Measurements from ENCODE around the gene CHCHD10. TPM values are rescaled to one million over a fixed set of nuclear protein-coding genes. Genes with fewer than 3 reads are reported as not detected.
A peak's percentile ranks its signal among the peaks of the same experiment; 100 is the strongest.

Gene CHCHD10
- total and polyA plus RNA-seq, 5 donors, result 993 to 1,434 (median 1,153) TPM

GRCh38 chr22:23786752-23787599, 19.2 kb upstream of the CHCHD10 start, which contains the start of gene SMARCB1:
Gene SMARCB1, plus strand, starts transcription at chr22:23786966. Its CDS starts 204 bp downstream, at chr22:23787170.
- WGBS, result under 1% methylated on average over 97 of the region's 97 CpGs
- ATAC-seq (peak; percentile 95), DNase-seq (peak; percentile 93 to 98 (median 97))
- Histone ChIP-seq H3K4me1 (ENCODE audit: control insufficient read depth, insufficient read depth, low read length) (peaks cover 4% of the 10 kb centered on the region), H3K9me3 (ENCODE audit: control insufficient read depth, low read length) (no peaks in the 10 kb centered on the region), H3K27me3 (ENCODE audit: control insufficient read depth, insufficient read depth) (no peaks in the 10 kb centered on the region), H3K27ac (ENCODE audit: low read length) (peak within 1 kb of the TSS; percentile 99), H3K4me3 (ENCODE audit: low read length) (peak within 1 kb of the TSS; percentile 86)
- intact Hi-C loops (cut with DNase I), result no loop called here

- intact Hi-C loops (cut with DNase I), result no loop called here
- H3K27me3 ChIP-seq (ENCODE audit: control insufficient read depth, insufficient read depth), result no peaks in the 10 kb centered on the region
- H3K27ac ChIP-seq (ENCODE audit: low read length), result peak overlapping the region; percentile 96
- peak; percentile 6 to 8 for ATAC-seq
- H3K4me3 ChIP-seq (ENCODE audit: low read length), result peak overlapping the region; percentile 25
- no peaks in the 10 kb centered on the region for H3K9me3 ChIP-seq (ENCODE audit: control insufficient read depth, low read length)
- peaks cover 4% of the 10 kb centered on the region for H3K4me1 ChIP-seq (ENCODE audit: control insufficient read depth, insufficient read depth, low read length)
- DNase-seq, result no peak
- WGBS, result 35% methylated on average over 9 of the region's 9 CpGs
Measured at GRCh38 chr22:23786261-23786710, 18.5 kb upstream of the CHCHD10 start.

GRCh38 chr22:23784215-23784732, 16.5 kb upstream of the CHCHD10 start:
- ATAC-seq (no peak), DNase-seq (peak in 1 of 3 donors; percentile 16)
- no peak overlapping the region for H3K27ac ChIP-seq (ENCODE audit: low read length)
- H3K4me1 ChIP-seq (ENCODE audit: control insufficient read depth, insufficient read depth, low read length), result peaks cover 4% of the 10 kb centered on the region
- intact Hi-C loops (cut with DNase I), result no loop called here
- no peak overlapping the region for H3K4me3 ChIP-seq (ENCODE audit: low read length)
- no peaks in the 10 kb centered on the region for H3K9me3 ChIP-seq (ENCODE audit: control insufficient read depth, low read length)
- 84% methylated on average over 8 of the region's 8 CpGs for WGBS
- H3K27me3 ChIP-seq (ENCODE audit: control insufficient read depth, insufficient read depth), result no peaks in the 10 kb centered on the region

GRCh38 chr22:23783265-23784150, 15.7 kb upstream of the CHCHD10 start:
- Histone ChIP-seq H3K9me3 (ENCODE audit: control insufficient read depth, low read length) (no peaks in the 10 kb centered on the region), H3K27me3 (ENCODE audit: control insufficient read depth, insufficient read depth) (no peaks in the 10 kb centered on the region), H3K4me1 (ENCODE audit: control insufficient read depth, insufficient read depth, low read length) (peaks cover 4% of the 10 kb centered on the region), H3K4me3 (ENCODE audit: low read length) (no peak overlapping the region), H3K27ac (ENCODE audit: low read length) (no peak overlapping the region)
- intact Hi-C loops (cut with DNase I), result no loop called here
- WGBS, result 87% methylated on average over 15 of the region's 15 CpGs
- DNase-seq, result no peak
- ATAC-seq, result no peak

- no peak overlapping the region for H3K27ac ChIP-seq (ENCODE audit: low read length)
Measured at GRCh38 chr22:23782703-23783102, 14.9 kb upstream of the CHCHD10 start.

GRCh38 chr22:23782252-23782651, 14.5 kb upstream of the CHCHD10 start:
- intact Hi-C loops (cut with DNase I), result no loop called here
- no peak overlapping the region for H3K27ac ChIP-seq (ENCODE audit: low read length)
- 92% methylated on average over 16 of the region's 16 CpGs for WGBS

More at GRCh38 chr22:23782703-23783102, 14.9 kb upstream of the CHCHD10 start:
- no peaks in the 10 kb centered on the region for H3K9me3 ChIP-seq (ENCODE audit: control insufficient read depth, low read length)
- peaks cover 4% of the 10 kb centered on the region for H3K4me1 ChIP-seq (ENCODE audit: control insufficient read depth, insufficient read depth, low read length)
- intact Hi-C loops (cut with DNase I), result no loop called here
- H3K27me3 ChIP-seq (ENCODE audit: control insufficient read depth, insufficient read depth), result no peaks in the 10 kb centered on the region
- DNase-seq, result peak in 1 of 3 donors; percentile 19
- ATAC-seq, result no peak
- 91% methylated on average over 1 of the region's 1 CpG for WGBS
- no peak overlapping the region for H3K4me3 ChIP-seq (ENCODE audit: low read length)

GRCh38 chr22:23781511-23782183, 13.9 kb upstream of the CHCHD10 start:
- H3K27me3 ChIP-seq (ENCODE audit: control insufficient read depth, insufficient read depth), result no peaks in the 10 kb centered on the region
- no peak overlapping the region for H3K27ac ChIP-seq (ENCODE audit: low read length)
- no peak overlapping the region for H3K4me3 ChIP-seq (ENCODE audit: low read length)
- peak in 1 of 3 donors; percentile 34 for DNase-seq
- 83% methylated on average over 14 of the region's 14 CpGs for WGBS
- no peak for ATAC-seq
- no peaks in the 10 kb centered on the region for H3K9me3 ChIP-seq (ENCODE audit: control insufficient read depth, low read length)
- intact Hi-C loops (cut with DNase I), result no loop called here
- peaks cover 4% of the 10 kb centered on the region for H3K4me1 ChIP-seq (ENCODE audit: control insufficient read depth, insufficient read depth, low read length)

More at GRCh38 chr22:23782252-23782651, 14.5 kb upstream of the CHCHD10 start:
- Histone ChIP-seq H3K4me3 (ENCODE audit: low read length) (no peak overlapping the region), H3K27me3 (ENCODE audit: control insufficient read depth, insufficient read depth) (no peaks in the 10 kb centered on the region), H3K9me3 (ENCODE audit: control insufficient read depth, low read length) (no peaks in the 10 kb centered on the region), H3K4me1 (ENCODE audit: control insufficient read depth, insufficient read depth, low read length) (peaks cover 4% of the 10 kb centered on the region)
- no peak for ATAC-seq
- DNase-seq, result peak in 1 of 3 donors; percentile 45

- intact Hi-C loops (cut with DNase I), result no loop called here
Measured at GRCh38 chr22:23781065-23781464, 13.3 kb upstream of the CHCHD10 start.

GRCh38 chr22:23780146-23780748, 12.5 kb upstream of the CHCHD10 start:
- DNase-seq, result peak in 1 of 3 donors; percentile 39

More at GRCh38 chr22:23781065-23781464, 13.3 kb upstream of the CHCHD10 start:
- ATAC-seq, result no peak
- H3K27me3 ChIP-seq (ENCODE audit: control insufficient read depth, insufficient read depth), result no peaks in the 10 kb centered on the region
- H3K4me1 ChIP-seq (ENCODE audit: control insufficient read depth, insufficient read depth, low read length), result peaks cover under 1% of the 10 kb centered on the region
- 86% methylated on average over 15 of the region's 15 CpGs for WGBS
- no peaks in the 10 kb centered on the region for H3K9me3 ChIP-seq (ENCODE audit: control insufficient read depth, low read length)
- H3K4me3 ChIP-seq (ENCODE audit: low read length), result no peak overlapping the region
- DNase-seq, result peak in 1 of 3 donors; percentile 43
- H3K27ac ChIP-seq (ENCODE audit: low read length), result no peak overlapping the region

GRCh38 chr22:23779731-23780130, 12.0 kb upstream of the CHCHD10 start:
- DNase-seq, result no peak
- intact Hi-C loops (cut with DNase I), result no loop called here
- Histone ChIP-seq H3K27ac (ENCODE audit: low read length) (no peak overlapping the region), H3K9me3 (ENCODE audit: control insufficient read depth, low read length) (no peaks in the 10 kb centered on the region), H3K4me1 (ENCODE audit: control insufficient read depth, insufficient read depth, low read length) (no peaks in the 10 kb centered on the region), H3K4me3 (ENCODE audit: low read length) (no peak overlapping the region), H3K27me3 (ENCODE audit: control insufficient read depth, insufficient read depth) (no peaks in the 10 kb centered on the region)
- 93% methylated on average over 5 of the region's 5 CpGs for WGBS
- ATAC-seq, result no peak

More at GRCh38 chr22:23780146-23780748, 12.5 kb upstream of the CHCHD10 start:
- intact Hi-C loops (cut with DNase I), result no loop called here
- H3K4me3 ChIP-seq (ENCODE audit: low read length), result no peak overlapping the region
- no peaks in the 10 kb centered on the region for H3K9me3 ChIP-seq (ENCODE audit: control insufficient read depth, low read length)
- H3K27ac ChIP-seq (ENCODE audit: low read length), result no peak overlapping the region
- ATAC-seq, result no peak
- H3K27me3 ChIP-seq (ENCODE audit: control insufficient read depth, insufficient read depth), result no peaks in the 10 kb centered on the region
- no peaks in the 10 kb centered on the region for H3K4me1 ChIP-seq (ENCODE audit: control insufficient read depth, insufficient read depth, low read length)
- WGBS, result 88% methylated on average over 20 of the region's 20 CpGs

Data from right cardiac atrium (tissue), 5 donors.